Mesenchymal stem cell (in vitro differentiated cells and primary cell): ENCODE results near the gene CCDC28B.
A peak's percentile ranks its signal among the peaks of the same experiment; 100 is the strongest.

Experiments
- DNase-seq: peaks from one replicate; pipeline ENCODE4 v3.0.0-alpha.2; 2013
- H2AFZ ChIP-seq: one replicate; pipeline ENCODE4 v1.6.1; 2013; ENCODE audit warnings: low read depth, mild to moderate bottlenecking, control low read depth, inconsistent platforms, low read length, moderate library complexity
- H2AK5ac ChIP-seq: 2 replicates; pipeline ENCODE4 v1.6.1; 2013; ENCODE audit warnings: low read length, moderate library complexity, mild to moderate bottlenecking, inconsistent platforms; ENCODE audit not compliant: severe bottlenecking
- H2BK120ac ChIP-seq: one replicate; pipeline ENCODE4 v1.6.1; 2013; ENCODE audit warnings: low read depth, mild to moderate bottlenecking, inconsistent platforms, low read length, moderate library complexity
- H2BK12ac ChIP-seq, 2 experiments: one replicate each; pipeline ENCODE4 v1.6.1; 2013; ENCODE audit warnings: inconsistent platforms in 2 of 2, low read length in 2 of 2, mild to moderate bottlenecking in 2 of 2, moderate library complexity in 2 of 2, control low read depth in 1 of 2
- H2BK15ac ChIP-seq: one replicate; pipeline ENCODE4 v1.6.1; 2013; ENCODE audit warnings: mild to moderate bottlenecking, low read depth, inconsistent platforms; ENCODE audit not compliant: poor library complexity, severe bottlenecking
- H2BK5ac ChIP-seq: 2 replicates; pipeline ENCODE4 v1.6.1; 2013; ENCODE audit warnings: low read depth, mild to moderate bottlenecking, low read length, control low read depth, inconsistent platforms; ENCODE audit not compliant: poor library complexity, severe bottlenecking
- H3K14ac ChIP-seq, 2 experiments: one replicate each; pipeline ENCODE4 v1.6.1; 2013; ENCODE audit warnings: inconsistent platforms in 2 of 2, low read length in 2 of 2, control low read depth in 1 of 2, mild to moderate bottlenecking in 1 of 2, moderate library complexity in 1 of 2
- H3K18ac ChIP-seq, 2 experiments: one replicate each; pipeline ENCODE4 v1.6.1; 2013; ENCODE audit warnings: inconsistent platforms in 2 of 2, low read length in 2 of 2, control low read depth in 1 of 2, low read depth in 1 of 2, mild to moderate bottlenecking in 1 of 2
- H3K23ac ChIP-seq, 2 experiments: one replicate each; pipeline ENCODE4 v1.6.1; 2013; ENCODE audit warnings: inconsistent platforms in 2 of 2, low read length in 2 of 2, mild to moderate bottlenecking in 2 of 2, moderate library complexity in 2 of 2, control low read depth in 1 of 2
- H3K27ac ChIP-seq: 2 replicates; pipeline ENCODE4 v1.5.1; 2013; ENCODE audit warnings: mild to moderate bottlenecking, moderate library complexity, low read length, control low read depth, inconsistent platforms; ENCODE audit not compliant: poor library complexity, severe bottlenecking
- H3K27me3 ChIP-seq, 2 experiments: 2 replicates each; pipeline versions ENCODE4 v1.6.1 to v1.7.0; 2013; ENCODE audit warnings: low read length in 2 of 2, mild to moderate bottlenecking in 2 of 2, moderate library complexity in 2 of 2, control low read depth in 1 of 2, inconsistent platforms in 1 of 2; ENCODE audit not compliant: control insufficient read depth in 1 of 2, insufficient read depth in 1 of 2
- H3K36me3 ChIP-seq, 2 experiments: 2 replicates each; pipeline versions ENCODE4 v1.6.1 to v1.7.0; 2013; ENCODE audit warnings: low read length in 2 of 2, control low read depth in 1 of 2, inconsistent platforms in 1 of 2, low read depth in 1 of 2, mild to moderate bottlenecking in 1 of 2; ENCODE audit not compliant: insufficient read depth in 2 of 2, control insufficient read depth in 1 of 2
- H3K4ac ChIP-seq, 2 experiments: one replicate each; pipeline ENCODE4 v1.6.1; 2013; ENCODE audit warnings: inconsistent platforms in 2 of 2, low read length in 2 of 2, mild to moderate bottlenecking in 2 of 2, moderate library complexity in 2 of 2, control low read depth in 1 of 2, low read depth in 1 of 2
- H3K4me1 ChIP-seq: 2 replicates; pipeline ENCODE4 v1.6.1; 2013; ENCODE audit warnings: low read depth, low read length, control low read depth; ENCODE audit not compliant: control insufficient read depth, insufficient read depth
- H3K4me2 ChIP-seq: 2 replicates; pipeline ENCODE4 v1.6.1; 2013; ENCODE audit warnings: low read length, mild to moderate bottlenecking, inconsistent platforms; ENCODE audit not compliant: poor library complexity, severe bottlenecking
- H3K4me3 ChIP-seq, 2 experiments: 2 replicates each; pipeline versions ENCODE4 v1.5.1 to v1.7.0; 2013; ENCODE audit warnings: low read length in 2 of 2, mild to moderate bottlenecking in 2 of 2, control low read depth in 1 of 2, low read depth in 1 of 2; ENCODE audit not compliant: insufficient read depth in 1 of 2
- H3K79me1 ChIP-seq: replicated peaks from 2 replicates; pipeline ENCODE4 v1.6.1; 2013; ENCODE audit warnings: mild to moderate bottlenecking, control low read depth, low read length, inconsistent platforms; ENCODE audit not compliant: poor library complexity, severe bottlenecking
- H3K9ac ChIP-seq: 2 replicates; pipeline ENCODE4 v1.7.0; 2013; ENCODE audit warnings: mild to moderate bottlenecking, low read length, moderate library complexity
- H3K9me3 ChIP-seq: 2 replicates; pipeline ENCODE4 v1.7.0; 2013; ENCODE audit warnings: mild to moderate bottlenecking, low read length; ENCODE audit not compliant: control insufficient read depth
- H4K8ac ChIP-seq: one replicate; pipeline ENCODE4 v1.6.1; 2013; ENCODE audit warnings: inconsistent platforms, mild to moderate bottlenecking, low read length, moderate library complexity
- H4K91ac ChIP-seq: one replicate; pipeline ENCODE4 v1.6.1; 2013; ENCODE audit warnings: mild to moderate bottlenecking, low read length, inconsistent platforms
- WGBS: methylation state at CpG from one replicate; pipeline ENCODE4 v1.1.7; 2013; ENCODE audit warnings: mixed read lengths; 5-methylcytosine and 5-hydroxymethylcytosine counted together

CCDC28B gene

GRCh38 chr1:32205401-32206370 lies 5.3 kb downstream of the CCDC28B start, which contains the start of gene IQCC:
Gene IQCC (plus strand): TSS chr1:32205671. CDS start chr1:32205682, 11 bp downstream.
- H3K27ac ChIP-seq, result no peak within 1 kb of the TSS
- H4K91ac ChIP-seq, result peak within 1 kb of the TSS; percentile 34
- peak within 1 kb of the TSS in 1 of 2 experiments; percentile 64 for H3K14ac ChIP-seq

GRCh38 chr1:32208469-32208868 lies 8.1 kb downstream of the CCDC28B start:
- Histone ChIP-seq H3K79me1 (peaks cover 11% of the 10 kb centered on the region), H2AFZ (no peak overlapping the region)

More at GRCh38 chr1:32205401-32206370, 5.3 kb downstream of the CCDC28B start, which contains the start of gene IQCC:
- 2% methylated on average over 67 of the region's 77 CpGs for WGBS
- peak within 1 kb of the TSS; percentile 89 for H3K4me2 ChIP-seq
- H3K9ac ChIP-seq, result peak within 1 kb of the TSS; percentile 93
- peak within 1 kb of the TSS; percentile 65 for H2AFZ ChIP-seq
- H2BK5ac ChIP-seq, result no peak within 1 kb of the TSS
- H3K9me3 ChIP-seq, result no peaks in the 10 kb centered on the region
- H2BK12ac ChIP-seq, result no peak within 1 kb of the TSS
- H3K36me3 ChIP-seq, result peaks cover 9 to 15% of the 10 kb centered on the region in 2 experiments
- H3K23ac ChIP-seq, result peak within 1 kb of the TSS in 1 of 2 experiments; percentile 63
- H2BK120ac ChIP-seq, result no peak within 1 kb of the TSS
- H2AK5ac ChIP-seq, result no peak within 1 kb of the TSS
- peaks cover 30% of the 10 kb centered on the region for H3K4me1 ChIP-seq
- peak within 1 kb of the TSS; percentile 65 to 93 for H3K4me3 ChIP-seq
- H3K79me1 ChIP-seq, result peaks cover 14% of the 10 kb centered on the region
- H3K18ac ChIP-seq, result peak within 1 kb of the TSS in 1 of 2 experiments; percentile 62
- H4K8ac ChIP-seq, result peak within 1 kb of the TSS; percentile 92
- peak; percentile 83 for DNase-seq
- H3K27me3 ChIP-seq, result no peaks in the 10 kb centered on the region
- no peak within 1 kb of the TSS for H2BK15ac ChIP-seq
- H3K4ac ChIP-seq, result peak within 1 kb of the TSS in 1 of 2 experiments; percentile 84

GRCh38 chr1:32208891-32209328 lies 8.5 kb downstream of the CCDC28B start, which contains the start of gene DCDC2B:
Gene DCDC2B (plus strand): TSS chr1:32209089. CDS start chr1:32209094, 5 bp downstream.
- Histone ChIP-seq H3K27me3 (no peaks in the 10 kb centered on the region), H2BK15ac (no peak within 1 kb of the TSS), H3K9me3 (no peaks in the 10 kb centered on the region), H3K27ac (no peak within 1 kb of the TSS), H3K36me3 (peaks cover 12 to 27% of the 10 kb centered on the region in 2 experiments), H2BK5ac (no peak within 1 kb of the TSS), H4K8ac (no peak within 1 kb of the TSS), H3K14ac (no peak within 1 kb of the TSS), H3K4me3 (no peak within 1 kb of the TSS), H3K79me1 (peaks cover 9% of the 10 kb centered on the region), H3K4me1 (peaks cover 22% of the 10 kb centered on the region), H3K4ac (no peak within 1 kb of the TSS), H4K91ac (peak within 1 kb of the TSS; percentile 37), H3K9ac (no peak within 1 kb of the TSS), H3K23ac (no peak within 1 kb of the TSS), H2AFZ (no peak within 1 kb of the TSS), H2AK5ac (no peak within 1 kb of the TSS), H3K18ac (no peak within 1 kb of the TSS), H3K4me2 (no peak within 1 kb of the TSS), H2BK120ac (no peak within 1 kb of the TSS), H2BK12ac (peak within 1 kb of the TSS in 1 of 2 experiments; percentile 51)
- peak; percentile 65 for DNase-seq
- WGBS, result 88% methylated on average over 5 of the region's 5 CpGs

More at GRCh38 chr1:32208469-32208868, 8.1 kb downstream of the CCDC28B start:
- no peak overlapping the region for H3K18ac ChIP-seq
- no peak overlapping the region for H3K14ac ChIP-seq
- no peak overlapping the region for H2BK15ac ChIP-seq
- 97% methylated on average over 6 of the region's 6 CpGs for WGBS
- no peak overlapping the region for H2BK5ac ChIP-seq
- DNase-seq, result no peak
- peaks cover 12 to 29% of the 10 kb centered on the region in 2 experiments for H3K36me3 ChIP-seq
- H3K9me3 ChIP-seq, result no peaks in the 10 kb centered on the region
- no peak overlapping the region for H3K23ac ChIP-seq
- no peaks in the 10 kb centered on the region for H3K27me3 ChIP-seq
- no peak overlapping the region for H3K9ac ChIP-seq
- H3K4ac ChIP-seq, result no peak overlapping the region
- H3K4me3 ChIP-seq, result no peak overlapping the region
- no peak overlapping the region for H3K27ac ChIP-seq
- H2BK12ac ChIP-seq, result no peak overlapping the region
- H3K4me1 ChIP-seq, result peaks cover 22% of the 10 kb centered on the region
- no peak overlapping the region for H4K8ac ChIP-seq
- no peak overlapping the region for H2BK120ac ChIP-seq
- H3K4me2 ChIP-seq, result no peak overlapping the region
- no peak overlapping the region for H4K91ac ChIP-seq
- H2AK5ac ChIP-seq, result no peak overlapping the region
